ENCODE results near the gene TLE3.
A peak's percentile ranks its signal among the peaks of the same experiment; 100 is the strongest.

TLE3 gene

DNA sequence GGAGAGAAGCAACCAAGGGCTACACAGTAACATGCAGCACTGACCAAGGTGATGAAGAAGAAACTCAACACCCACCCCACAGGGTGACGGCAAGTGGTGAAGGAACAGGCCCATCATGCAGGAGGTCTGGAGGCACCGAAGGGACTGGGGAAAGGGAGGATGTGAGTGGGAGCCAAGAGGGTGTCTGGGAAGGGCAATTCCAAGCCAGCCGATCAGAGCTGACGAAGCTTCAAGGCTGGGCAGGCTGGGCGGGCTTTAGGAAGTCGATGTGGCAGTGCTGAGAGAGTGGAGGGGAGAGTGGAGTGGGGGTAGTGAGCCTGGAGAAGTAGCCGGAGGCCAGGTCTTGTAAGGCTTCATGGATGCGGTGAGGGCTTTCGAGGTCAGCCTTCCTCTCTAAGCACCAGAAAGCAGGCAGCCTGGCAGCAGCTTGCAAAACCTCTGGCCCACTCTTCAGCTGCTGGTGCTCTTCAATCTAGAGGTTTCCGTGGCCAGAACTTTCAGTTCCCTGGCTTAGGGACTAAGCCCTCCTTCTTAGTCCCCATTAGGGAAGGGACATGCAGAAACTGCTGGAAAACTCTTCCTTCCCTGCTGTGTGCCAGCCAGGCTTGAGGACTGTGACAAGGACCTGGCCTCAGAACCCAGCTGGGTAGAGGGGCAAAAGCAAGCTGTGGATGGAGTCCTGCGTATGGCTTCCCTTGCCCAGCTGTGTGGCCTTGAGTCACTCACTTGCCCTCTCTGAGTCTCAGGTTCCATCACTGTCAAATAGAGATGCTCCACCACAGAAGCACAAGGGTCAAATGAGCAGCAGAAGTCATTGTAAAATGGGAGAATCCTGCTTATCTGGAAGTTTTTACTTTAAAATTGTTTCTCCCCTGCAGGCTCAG lies 72.1 kb downstream of the TLE3 start:
- no peak for DNase-seq

GRCh38 chr15:70024521-70024920 lies 73.2 kb downstream of the TLE3 start:
- DNase-seq: no peak

DNA sequence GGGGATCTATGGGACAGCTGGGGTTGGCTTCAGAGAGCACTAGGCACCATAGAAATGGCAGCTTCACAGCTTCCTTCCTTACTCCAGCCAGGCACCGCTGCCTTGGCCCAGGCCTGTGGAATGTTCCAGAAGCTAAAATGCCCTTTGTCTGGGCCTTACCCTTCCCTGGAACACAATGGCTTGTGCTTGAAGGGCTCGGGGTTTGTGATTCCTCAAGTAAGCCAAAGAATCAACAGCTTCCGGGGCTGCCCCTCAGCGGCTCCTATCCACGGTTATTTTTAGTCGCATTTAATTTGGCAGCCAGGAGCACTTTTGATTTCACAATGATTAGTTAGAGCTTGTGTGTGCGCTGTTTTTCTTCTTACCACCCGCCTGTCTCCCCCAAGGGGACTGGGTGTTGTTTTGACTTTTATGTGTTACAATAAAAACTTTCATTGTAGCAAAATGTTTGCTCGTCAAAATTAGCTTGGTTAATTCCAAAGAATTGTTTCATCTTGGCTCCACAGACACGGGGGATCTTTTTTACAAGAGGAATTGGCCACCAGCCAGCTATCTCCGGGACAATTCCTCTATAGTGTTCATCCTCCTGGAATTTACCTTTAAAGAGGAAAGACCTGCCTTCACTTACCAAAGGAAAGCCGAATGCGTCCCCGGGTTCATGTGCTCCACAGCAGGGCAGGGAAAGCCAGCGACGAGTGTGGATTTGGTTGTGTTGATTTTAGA lies 73.8 kb downstream of the TLE3 start:
- DNase-seq: no peak

GRCh38 chr15:70023064-70023768 lies 74.5 kb downstream of the TLE3 start:
- DNase-seq: peak; percentile 47

DNA sequence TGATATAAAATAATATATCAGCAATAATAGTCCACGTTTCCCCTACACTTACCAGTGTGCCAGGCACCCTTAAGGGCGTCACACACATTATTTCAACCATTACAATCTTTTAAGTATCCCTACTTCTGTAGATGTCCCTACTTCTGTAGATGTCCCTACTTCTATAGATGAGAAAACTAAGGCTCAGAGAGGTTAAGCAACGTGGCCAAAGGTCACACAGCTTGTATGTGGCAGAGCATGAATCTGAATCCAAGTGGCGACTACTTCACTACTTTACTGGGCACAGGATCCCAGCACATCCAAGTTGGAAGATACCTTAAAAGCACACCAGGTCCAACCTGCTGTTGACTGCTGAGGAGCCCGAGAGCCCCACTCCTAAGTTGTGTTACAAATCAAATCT lies 77.5 kb downstream of the TLE3 start:
- no peak for DNase-seq

DNA sequence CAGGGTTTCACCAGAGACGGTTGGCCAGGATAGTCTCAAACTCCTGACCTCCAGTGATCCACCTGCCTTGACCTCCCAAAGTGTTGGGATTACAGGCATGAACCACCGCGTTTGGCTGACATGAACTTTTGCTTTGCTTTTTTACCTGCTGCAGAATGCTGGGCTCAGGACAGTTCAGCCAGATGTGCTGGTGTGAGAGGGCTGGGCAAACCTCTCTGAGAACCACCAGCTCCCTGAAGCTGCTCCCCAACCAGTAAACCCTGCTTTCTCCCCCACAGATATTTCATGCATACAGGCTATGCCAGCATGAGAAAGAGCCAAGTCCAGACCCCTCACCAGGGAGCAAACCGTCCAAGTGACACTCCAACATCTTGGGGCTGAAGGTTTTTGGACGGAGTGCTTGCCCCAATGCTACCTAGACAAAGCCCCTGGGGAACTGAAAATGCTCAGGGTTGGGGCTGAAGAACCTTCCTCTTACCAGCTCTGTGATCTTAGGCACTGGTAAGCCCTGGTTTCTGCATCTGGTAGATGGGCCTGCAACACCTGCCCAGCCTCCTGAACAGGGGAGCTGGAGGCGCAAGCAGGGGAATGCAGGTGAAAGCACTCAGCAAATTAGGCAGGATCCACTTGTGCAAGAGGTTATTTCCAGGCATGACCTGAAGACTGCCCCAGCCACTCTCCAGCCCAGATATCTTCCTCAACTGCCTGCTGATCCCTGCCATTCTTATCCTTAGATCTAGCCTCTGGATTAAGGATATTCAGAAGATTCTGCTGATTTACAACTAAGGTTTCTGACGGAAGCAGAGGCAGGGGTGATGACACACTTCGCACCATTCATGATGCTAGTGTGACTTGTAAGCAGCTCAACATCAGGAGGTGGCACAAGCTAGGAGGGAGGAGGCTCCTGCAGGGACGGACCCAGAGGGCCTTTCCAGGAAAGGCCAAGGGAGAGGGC lies 78.8 kb downstream of the TLE3 start:
- DNase-seq: no peak

DNA sequence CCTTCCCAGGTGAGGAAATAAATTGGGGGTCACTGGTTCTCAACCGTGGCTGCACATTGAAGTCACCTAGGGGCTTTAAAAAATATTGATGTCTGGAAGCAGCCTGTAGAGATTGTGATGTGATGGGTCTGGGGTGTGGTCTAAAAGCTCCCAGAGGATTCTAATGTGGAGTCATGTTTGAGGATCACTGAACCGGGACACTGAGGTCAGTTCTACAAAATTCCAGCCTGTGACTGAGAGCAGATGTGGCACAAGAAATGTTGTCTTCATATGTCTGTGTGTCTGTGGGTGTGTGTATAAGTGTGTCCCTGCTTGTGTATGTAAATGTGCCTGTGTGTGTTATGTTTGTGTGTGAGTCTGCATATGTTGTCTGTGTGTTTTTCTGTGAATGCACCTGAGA lies 79.9 kb downstream of the TLE3 start:
- no peak for DNase-seq

- DNase-seq: no peak
Observed at GRCh38 chr15:70017025-70017424, 80.7 kb downstream of the TLE3 start.

- DNase-seq: no peak
Observed at GRCh38 chr15:70016511-70016994, 81.2 kb downstream of the TLE3 start.

GRCh38 chr15:70014860-70015490 lies 82.7 kb downstream of the TLE3 start:
- DNase-seq: peak; percentile 5

- no peak for DNase-seq
Observed at GRCh38 chr15:70014331-70014730, 83.4 kb downstream of the TLE3 start.

DNA sequence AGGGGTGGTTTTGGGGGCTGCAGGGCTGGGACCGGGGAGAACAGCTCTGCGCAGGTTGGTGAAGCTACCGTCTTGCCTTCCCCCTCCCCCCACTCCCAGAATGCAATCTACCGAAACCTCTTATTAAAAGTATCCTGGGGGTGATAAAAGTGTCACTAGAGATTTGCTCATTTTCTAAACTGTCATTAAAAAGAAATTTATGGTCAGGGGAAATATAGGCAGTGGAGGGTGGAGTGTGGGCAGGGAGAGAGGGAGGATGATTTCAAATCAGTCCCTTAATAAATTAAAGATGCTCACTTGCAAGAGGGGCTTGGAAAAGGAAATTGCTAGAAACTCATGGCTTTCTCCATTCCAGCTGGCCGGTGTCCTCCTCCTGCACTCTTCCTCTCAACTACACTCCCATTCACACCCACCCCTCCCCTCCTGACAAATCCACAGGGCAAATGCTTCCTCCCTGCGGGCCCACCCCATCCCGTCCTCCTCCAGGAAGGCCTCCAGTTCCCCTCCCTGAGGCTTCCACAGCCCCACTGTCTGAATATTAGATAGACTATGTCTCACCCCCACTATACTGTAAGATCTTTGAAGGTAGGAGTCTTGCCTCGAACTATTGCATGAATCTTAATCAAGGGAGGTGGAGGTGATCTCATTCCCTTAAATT lies 83.9 kb downstream of the TLE3 start:
- DNase-seq: no peak

DNA sequence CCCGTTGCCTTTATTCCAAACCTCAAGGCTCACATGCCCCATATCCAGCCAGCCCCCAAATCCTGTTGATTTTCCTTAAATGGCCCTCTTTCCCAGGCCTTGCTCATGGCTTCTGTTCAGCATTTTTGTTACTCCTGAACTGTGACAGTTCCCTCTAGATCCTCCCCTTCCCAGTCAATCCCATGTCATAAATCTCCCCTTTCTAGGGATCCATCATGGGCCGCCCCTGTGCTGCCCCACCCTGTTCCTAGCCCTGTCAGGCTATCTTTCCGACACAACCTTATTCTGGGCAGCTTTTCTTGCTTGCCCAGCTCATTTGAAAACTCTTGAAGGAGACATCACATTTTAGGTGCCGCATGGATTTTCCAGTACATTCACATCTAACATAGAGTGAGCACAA lies 84.8 kb downstream of the TLE3 start:
- no peak for DNase-seq

GRCh38 chr15:70008697-70009290 lies 88.9 kb downstream of the TLE3 start:
- no peak for DNase-seq

- no peak for DNase-seq
Observed at GRCh38 chr15:70006259-70007147, 91.2 kb downstream of the TLE3 start.

DNA sequence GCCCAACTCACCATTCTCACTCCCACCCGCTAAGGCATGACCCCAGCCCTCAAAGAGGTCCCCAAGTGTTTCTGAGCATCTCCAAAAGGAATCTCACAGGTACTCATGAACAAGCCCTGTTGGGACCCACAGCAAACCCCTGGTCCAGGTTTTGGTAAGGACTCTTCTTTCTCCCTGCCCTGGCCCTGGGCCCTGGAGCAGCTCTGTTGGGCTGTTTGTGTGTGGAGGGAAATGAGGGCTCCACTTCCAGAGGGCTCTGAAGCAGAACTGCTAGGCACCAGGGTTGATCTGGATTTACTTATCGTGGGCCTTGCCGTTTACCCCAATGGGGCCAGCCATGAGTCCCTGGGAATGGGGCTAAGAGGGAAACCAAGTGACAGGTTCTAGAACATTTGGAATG lies 92.9 kb downstream of the TLE3 start:
- DNase-seq: no peak

DNA sequence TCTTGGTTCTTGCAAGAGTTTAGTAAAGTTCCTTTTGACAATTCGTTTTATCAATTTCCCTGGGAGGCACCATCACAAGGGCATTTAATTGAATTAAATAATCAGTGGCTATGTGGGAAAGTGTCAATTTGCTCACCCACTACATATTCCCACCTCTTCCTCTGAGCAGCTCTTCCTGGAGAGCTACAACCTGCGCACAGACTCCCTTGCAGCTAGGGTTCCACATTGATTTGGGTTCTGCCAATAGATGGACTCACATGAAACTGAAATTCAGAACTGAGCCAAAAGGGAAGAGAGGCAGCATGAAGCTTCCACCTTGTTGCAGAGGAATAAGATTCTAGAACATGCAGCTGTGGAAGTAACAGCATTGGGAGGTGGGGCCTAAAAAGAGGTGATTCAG lies 94.8 kb downstream of the TLE3 start:
- no peak for DNase-seq

DNA sequence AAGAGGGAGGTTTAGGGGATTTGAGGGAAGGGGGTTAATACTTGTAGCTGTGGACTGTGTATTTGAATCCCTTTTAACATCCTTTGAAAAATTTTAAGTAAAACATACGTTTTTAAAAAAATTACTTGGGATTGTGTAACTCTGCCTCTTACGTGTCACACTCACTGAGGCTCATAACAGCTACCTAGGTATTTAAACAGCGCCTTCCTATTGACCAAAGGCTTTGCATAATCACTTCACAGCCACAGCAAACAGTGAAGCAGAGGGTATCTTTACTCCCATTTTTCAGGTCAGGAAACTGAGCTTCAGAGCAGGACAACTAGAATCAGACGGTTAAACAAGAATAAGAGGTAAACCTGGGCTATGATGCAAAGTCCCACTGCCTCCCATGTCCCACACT lies 95.9 kb downstream of the TLE3 start:
- no peak for DNase-seq

GRCh38 chr15:69999392-70000085 lies 98.2 kb downstream of the TLE3 start:
- no peak for DNase-seq
